Testis (tissue), 3 donors: Measurements from ENCODE around the gene FOXRED2. TPM values are rescaled to one million over a fixed set of nuclear protein-coding genes. Genes with fewer than 3 reads are reported as not detected.

Experiments used
- DNase-seq: peaks from one replicate; pipeline ENCODE4 v3.0.0-alpha.2; 2019
- H3K27ac ChIP-seq, 2 donors: fragments of 200-600 bp; sonication (generic); one replicate each; pipeline ENCODE4 v1.5.1; 2019
- H3K27me3 ChIP-seq: fragments of 200-600 bp; sonication (generic); one replicate; pipeline ENCODE4 v1.5.1; 2019
- H3K36me3 ChIP-seq: fragments of 200-600 bp; sonication (generic); one replicate; pipeline ENCODE4 v1.5.1; 2017; ENCODE audit warnings: low read depth; ENCODE audit errors: missing control alignments
- H3K4me1 ChIP-seq: fragments of 200-600 bp; sonication (generic); one replicate; pipeline ENCODE4 v1.5.1; 2019
- H3K4me3 ChIP-seq, 2 donors: fragments of 200-600 bp; sonication (generic); one replicate each; pipeline ENCODE4 v1.5.1; 2017 to 2019
- H3K9me3 ChIP-seq: fragments of 200-600 bp; sonication (generic); one replicate; pipeline ENCODE4 v1.5.1; 2017
- CTCF ChIP-seq, 3 experiments: fragments of 450-650 bp in 2 of 3; fragments of 200-600 bp in 1 of 3; sonication (generic) in 1 of 3; IDR thresholded peaks; one replicate each; pipeline ENCODE4 v1.5.1; 2016 to 2019; ENCODE audit warnings: antibody characterized with exemption in 3 of 3, mild to moderate bottlenecking in 2 of 3, moderate library complexity in 1 of 3
- POLR2A ChIP-seq: fragments of 450-650 bp; IDR thresholded peaks from one replicate; pipeline ENCODE4 v1.6.1; 2017; ENCODE audit warnings: antibody characterized with exemption, mild to moderate bottlenecking, moderate library complexity
- WGBS, 2 donors: methylation state at CpG; one replicate each; pipeline ENCODE4 v1.1.5; 2018; 5-methylcytosine and 5-hydroxymethylcytosine counted together
- intact Hi-C: fragments of 100-400 bp; cut with DNase I; formaldehyde crosslinking; loops from one replicate; pipeline ENCODE4 v1.15.1; 2023; ENCODE audit warnings: low total_unique reads
- polyA plus RNA-seq: library from polyadenylated mRNA; stranded (reverse); fragments of 350-450 nt; fragmentation: Illumina TruSeq; extraction: RNeasy Lipid Tissue Mini Kit (QIAGEN cat#74804); gene quantifications from one replicate; pipeline ENCODE4 v1.2.3, GENCODE V29; 2014; ENCODE audit warnings: low read depth, low replicate concordance; ENCODE audit not compliant: insufficient read depth
- total RNA-seq, 2 donors: library from RNA; depleted of rRNA; stranded (reverse); fragments of >200 nt; gene quantifications; one replicate each; pipeline ENCODE4 v1.2.3, GENCODE V29; 2016

Gene FOXRED2
- total and polyA plus RNA-seq, 3 donors from 2014 or later = 17.7 to 34.6 (median 23.8) TPM

GRCh38 chr22:36466258-36466657 lies 40.6 kb downstream of the FOXRED2 start:
- intact Hi-C loops = no loop called here
- H3K27ac ChIP-seq = peak overlapping the region in 1 of 2 donors; percentile 54
- TF ChIP-seq CTCF (IDR thresholded peaks at IDR 0.05) (no peak), POLR2A (no peak)
- peaks cover 18% of the 10 kb centered on the region for H3K4me1 ChIP-seq
- H3K27me3 ChIP-seq = no peaks in the 10 kb centered on the region
- H3K4me3 ChIP-seq = no peak overlapping the region
- H3K9me3 ChIP-seq = no peaks in the 10 kb centered on the region
- WGBS, 2 donors = 80 to 86% methylated on average over 5 to 7 of the region's 7 CpGs
- no peaks in the 10 kb centered on the region for H3K36me3 ChIP-seq
- DNase-seq = no peak

GRCh38 chr22:36465232-36466021 lies 41.4 kb downstream of the FOXRED2 start:
- WGBS, 2 donors = 60 to 65% methylated on average over 18 to 25 of the region's 25 CpGs
- Histone ChIP-seq H3K27ac (peak overlapping the region; percentile 42 to 54), H3K4me3 (no peak overlapping the region), H3K4me1 (peaks cover 18% of the 10 kb centered on the region), H3K27me3 (no peaks in the 10 kb centered on the region), H3K9me3 (no peaks in the 10 kb centered on the region), H3K36me3 (no peaks in the 10 kb centered on the region)
- no peak for TF ChIP-seq CTCF (IDR thresholded peaks at IDR 0.05)
- no peak for TF ChIP-seq POLR2A
- DNase-seq = peak; percentile 50
- intact Hi-C loops = no loop called here

GRCh38 chr22:36464715-36465231 lies 42.1 kb downstream of the FOXRED2 start:
- intact Hi-C loops = no loop called here

GRCh38 chr22:36463783-36464184 lies 43.1 kb downstream of the FOXRED2 start:
- H3K4me1 ChIP-seq = peaks cover 13% of the 10 kb centered on the region
- intact Hi-C loops = no loop called here
- no peak for DNase-seq

More at GRCh38 chr22:36464715-36465231, 42.1 kb downstream of the FOXRED2 start:
- TF ChIP-seq CTCF (IDR thresholded peaks at IDR 0.05) (no peak), POLR2A (no peak)
- no peaks in the 10 kb centered on the region for H3K27me3 ChIP-seq
- H3K36me3 ChIP-seq = no peaks in the 10 kb centered on the region
- WGBS, 2 donors = 90 to 93% methylated on average over 8 to 20 of the region's 20 CpGs
- no peaks in the 10 kb centered on the region for H3K9me3 ChIP-seq
- peaks cover 14% of the 10 kb centered on the region for H3K4me1 ChIP-seq
- no peak overlapping the region for H3K4me3 ChIP-seq
- no peak for DNase-seq
- peak overlapping the region; percentile 42 to 54 for H3K27ac ChIP-seq

More at GRCh38 chr22:36463783-36464184, 43.1 kb downstream of the FOXRED2 start:
- peak overlapping the region in 1 of 2 donors; percentile 44 for H3K27ac ChIP-seq
- H3K4me3 ChIP-seq = no peak overlapping the region
- H3K9me3 ChIP-seq = no peaks in the 10 kb centered on the region
- no peaks in the 10 kb centered on the region for H3K36me3 ChIP-seq
- no peaks in the 10 kb centered on the region for H3K27me3 ChIP-seq
- 67 to 72% methylated on average over 13 to 17 of the region's 17 CpGs for WGBS, 2 donors
- TF ChIP-seq CTCF (IDR thresholded peaks at IDR 0.05) (no peak), POLR2A (no peak)
